HUES48 (cell line): Measurements from ENCODE around the gene PPP1R14B.

Source experiments
- H3K27ac ChIP-seq: one replicate; pipeline ENCODE4 v1.7.0; 2013; ENCODE audit warnings: low read depth, low read length, inconsistent platforms
- H3K27me3 ChIP-seq: 2 replicates; pipeline ENCODE4 v1.6.1; 2013; ENCODE audit warnings: mild to moderate bottlenecking, low read length; ENCODE audit not compliant: control insufficient read depth, insufficient read depth
- H3K36me3 ChIP-seq: 2 replicates; pipeline ENCODE4 v1.6.1; 2013; ENCODE audit warnings: low read length; ENCODE audit not compliant: control insufficient read depth, insufficient read depth
- H3K4me1 ChIP-seq: 2 replicates; pipeline ENCODE4 v1.6.1; 2013; ENCODE audit warnings: mild to moderate bottlenecking, low read length; ENCODE audit not compliant: control insufficient read depth, insufficient read depth
- H3K4me3 ChIP-seq: 2 replicates; pipeline ENCODE4 v1.5.1; 2013; ENCODE audit warnings: mild to moderate bottlenecking, low read depth, low read length
- H3K9ac ChIP-seq: 2 replicates; pipeline ENCODE4 v1.6.1; 2013; ENCODE audit warnings: mild to moderate bottlenecking, low read depth, low read length, moderate library complexity
- H3K9me3 ChIP-seq: 2 replicates; pipeline ENCODE4 v1.6.1; 2013; ENCODE audit warnings: low read length; ENCODE audit not compliant: control insufficient read depth, insufficient read depth

Gene PPP1R14B

GRCh38 chr11:64265176-64266160 is 18.7 kb upstream of the PPP1R14B start:
- Histone ChIP-seq H3K9ac (no peak overlapping the region), H3K4me3 (no peak overlapping the region), H3K4me1 (peaks cover 8% of the 10 kb centered on the region), H3K27me3 (no peaks in the 10 kb centered on the region), H3K36me3 (peaks cover 68% of the 10 kb centered on the region), H3K9me3 (no peaks in the 10 kb centered on the region), H3K27ac (no peak overlapping the region)

DNA sequence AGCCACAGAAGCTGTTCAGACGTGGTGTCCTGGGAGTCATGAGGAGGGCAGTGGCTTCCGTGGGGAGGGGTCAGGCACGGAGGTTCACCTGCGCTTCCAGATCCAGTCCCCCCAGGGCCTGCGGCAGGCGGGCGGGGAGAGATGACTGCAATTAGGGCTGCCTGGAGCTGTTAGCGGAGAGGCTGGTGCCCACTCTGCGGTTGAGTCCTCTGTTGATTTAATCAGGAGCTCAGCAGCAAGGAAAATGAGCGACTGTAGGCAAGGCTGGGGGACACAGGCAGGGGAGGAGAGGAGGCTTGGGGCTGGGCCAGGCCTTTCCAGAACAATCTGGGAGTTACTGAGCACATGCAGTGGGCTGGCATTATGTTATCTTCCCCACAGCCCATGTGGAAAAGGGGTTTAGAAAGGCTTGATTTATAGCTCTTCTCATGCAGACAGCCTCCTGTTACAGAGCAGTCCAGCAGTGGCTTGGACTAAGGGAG is 17.7 kb upstream of the PPP1R14B start:
- Histone ChIP-seq H3K4me1 (peaks cover 8% of the 10 kb centered on the region), H3K9ac (no peak overlapping the region), H3K36me3 (peaks cover 78% of the 10 kb centered on the region), H3K27ac (no peak overlapping the region), H3K4me3 (no peak overlapping the region), H3K27me3 (no peaks in the 10 kb centered on the region), H3K9me3 (no peaks in the 10 kb centered on the region)

DNA sequence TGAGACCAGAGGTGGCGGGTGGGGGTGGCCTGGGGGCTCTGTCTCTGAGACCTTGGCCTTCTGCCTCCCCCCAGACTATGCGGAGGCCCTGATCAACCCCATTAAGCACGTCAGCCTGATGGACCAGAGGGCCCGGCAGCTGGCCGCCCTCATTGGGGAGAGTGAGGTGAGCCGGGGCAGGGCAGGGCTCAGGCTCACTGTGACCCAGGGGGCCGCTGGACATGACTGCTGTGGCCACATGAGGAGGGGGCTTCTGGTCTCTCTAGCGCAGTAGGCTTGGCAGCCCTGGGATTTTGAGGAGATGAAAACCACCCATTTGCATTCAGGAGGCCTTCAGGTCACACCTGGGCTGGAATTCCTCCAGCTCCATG is 17.2 kb upstream of the PPP1R14B start:
- Histone ChIP-seq H3K9me3 (no peaks in the 10 kb centered on the region), H3K27ac (no peak overlapping the region), H3K4me1 (peaks cover 7% of the 10 kb centered on the region), H3K4me3 (no peak overlapping the region), H3K27me3 (no peaks in the 10 kb centered on the region), H3K9ac (no peak overlapping the region), H3K36me3 (peaks cover 83% of the 10 kb centered on the region)

- Histone ChIP-seq H3K9ac (no peak overlapping the region), H3K27me3 (no peaks in the 10 kb centered on the region), H3K4me1 (peaks cover under 1% of the 10 kb centered on the region), H3K4me3 (no peak overlapping the region), H3K27ac (no peak overlapping the region), H3K9me3 (no peaks in the 10 kb centered on the region), H3K36me3 (peaks cover 85% of the 10 kb centered on the region)
These were observed 16.5 kb upstream of the PPP1R14B start for GRCh38 chr11:64263021-64263946.

GRCh38 chr11:64262271-64263002 is 15.7 kb upstream of the PPP1R14B start:
- no peak overlapping the region for H3K4me3 ChIP-seq
- H3K9me3 ChIP-seq: no peaks in the 10 kb centered on the region
- H3K27ac ChIP-seq: no peak overlapping the region
- H3K9ac ChIP-seq: no peak overlapping the region
- no peaks in the 10 kb centered on the region for H3K4me1 ChIP-seq
- no peaks in the 10 kb centered on the region for H3K27me3 ChIP-seq
- peaks cover 86% of the 10 kb centered on the region for H3K36me3 ChIP-seq

DNA sequence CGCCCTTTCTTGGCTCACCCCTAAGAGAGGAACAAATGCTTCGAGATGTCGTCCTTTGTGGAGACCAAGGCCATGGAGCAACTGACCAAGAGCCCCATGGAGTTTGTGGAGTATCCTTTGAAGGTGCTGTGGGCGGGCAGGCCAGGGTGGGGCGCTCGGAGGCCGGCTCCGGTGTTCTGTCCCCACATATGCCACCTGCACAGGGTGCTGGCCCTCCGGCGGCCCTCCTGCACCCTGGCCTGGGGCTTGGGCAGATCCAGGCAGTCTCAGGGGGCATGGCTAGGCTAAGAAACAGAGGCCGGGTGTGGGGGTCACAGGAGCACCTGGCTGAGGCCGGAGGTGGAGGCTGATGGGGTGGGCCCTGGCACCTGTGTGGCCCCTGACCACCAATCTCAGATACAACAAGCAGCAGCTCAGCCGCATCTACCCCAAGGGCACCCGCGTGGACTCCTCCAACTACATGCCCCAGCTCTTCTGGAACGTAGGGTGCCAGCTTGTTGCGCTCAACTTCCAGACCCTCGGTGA is 14.9 kb upstream of the PPP1R14B start:
- Histone ChIP-seq H3K27ac (no peak overlapping the region), H3K27me3 (no peaks in the 10 kb centered on the region), H3K4me3 (no peak overlapping the region), H3K36me3 (peaks cover 92% of the 10 kb centered on the region), H3K4me1 (no peaks in the 10 kb centered on the region), H3K9me3 (no peaks in the 10 kb centered on the region), H3K9ac (no peak overlapping the region)

DNA sequence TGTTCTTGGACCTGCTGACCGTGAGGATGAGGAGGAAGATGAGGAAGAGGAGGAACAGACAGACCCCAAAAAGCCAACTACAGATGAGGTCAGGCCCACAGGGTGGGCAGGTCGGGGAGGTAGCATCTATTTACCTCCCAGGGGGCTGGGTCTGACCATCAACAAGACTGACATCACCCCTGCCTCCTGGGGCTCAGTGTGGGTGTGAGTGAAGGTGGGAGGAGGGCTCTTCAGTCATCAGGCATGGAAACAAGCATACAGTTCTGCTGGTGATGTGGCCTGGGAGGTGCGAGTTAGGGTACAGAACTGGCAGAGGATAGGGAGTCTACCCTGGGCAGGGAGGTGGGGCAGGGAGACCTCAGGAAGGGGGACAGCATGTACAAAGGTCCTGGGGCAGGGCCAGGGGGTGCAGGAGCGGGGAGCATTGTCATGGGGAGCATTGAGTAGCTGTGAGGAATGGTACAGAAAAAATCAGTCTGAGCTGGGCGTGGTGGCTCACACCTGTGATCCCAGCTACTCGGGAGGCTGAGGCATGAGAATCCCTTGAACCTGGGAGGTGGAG is 13.5 kb upstream of the PPP1R14B start:
- Histone ChIP-seq H3K4me1 (no peaks in the 10 kb centered on the region), H3K9ac (no peak overlapping the region)

GRCh38 chr11:64259533-64260067 is 12.9 kb upstream of the PPP1R14B start:
- Histone ChIP-seq H3K9me3 (no peaks in the 10 kb centered on the region), H3K9ac (no peak overlapping the region), H3K4me1 (no peaks in the 10 kb centered on the region), H3K27ac (no peak overlapping the region), H3K27me3 (no peaks in the 10 kb centered on the region), H3K36me3 (peaks cover 97% of the 10 kb centered on the region), H3K4me3 (no peak overlapping the region)

More for the DNA sequence above, 13.5 kb upstream of the PPP1R14B start:
- Histone ChIP-seq H3K9me3 (no peaks in the 10 kb centered on the region), H3K27ac (no peak overlapping the region), H3K4me3 (no peak overlapping the region), H3K27me3 (no peaks in the 10 kb centered on the region), H3K36me3 (peaks cover 93% of the 10 kb centered on the region)

DNA sequence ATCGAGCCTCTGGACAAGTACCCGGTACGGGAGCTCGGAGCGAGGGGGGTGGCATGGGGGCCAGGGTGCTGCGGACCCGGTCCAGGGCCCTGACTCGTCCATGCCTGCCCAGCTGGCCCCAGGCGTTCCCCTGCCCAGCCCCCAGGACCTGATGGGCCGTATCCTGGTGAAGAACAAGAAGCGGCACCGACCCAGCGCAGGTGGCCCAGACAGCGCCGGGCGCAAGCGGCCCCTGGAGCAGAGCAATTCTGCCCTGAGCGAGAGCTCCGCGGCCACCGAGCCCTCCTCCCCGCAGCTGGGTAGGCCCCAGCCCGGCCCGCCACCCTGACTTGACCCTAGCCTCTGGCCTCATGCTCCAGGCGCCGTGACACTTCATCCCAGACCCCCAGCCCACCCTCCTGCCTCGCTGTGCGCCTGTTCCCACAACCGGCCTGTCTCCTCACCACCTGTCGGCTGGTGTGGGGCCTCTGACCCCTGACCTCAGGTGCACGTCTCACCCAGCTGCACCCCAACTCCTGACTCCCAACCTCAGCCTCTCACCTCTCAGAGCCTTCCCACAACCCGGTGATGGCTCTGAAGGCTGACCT is 12.3 kb upstream of the PPP1R14B start:
- H3K4me3 ChIP-seq: no peak overlapping the region
- H3K9me3 ChIP-seq: no peaks in the 10 kb centered on the region
- H3K4me1 ChIP-seq: no peaks in the 10 kb centered on the region
- no peaks in the 10 kb centered on the region for H3K27me3 ChIP-seq
- H3K27ac ChIP-seq: no peak overlapping the region
- no peak overlapping the region for H3K9ac ChIP-seq
- peaks cover 96% of the 10 kb centered on the region for H3K36me3 ChIP-seq
